GM12864 (cell line): Measurements from ENCODE around the gene EIF4G2.

ENCODE experiments used
- DNase-seq: peaks from one replicate; pipeline ENCODE4 v3.0.0-alpha.2; 2011; ENCODE audit warnings: low read depth
- H3K4me3 ChIP-seq: 2 replicates; pipeline ENCODE4 v1.5.1; 2011; ENCODE audit warnings: mild to moderate bottlenecking, low read depth, low read length, control low read depth
- TF ChIP-seq, protein P1 (sequence below): IDR thresholded peaks from 2 replicates; pipeline ENCODE4 v1.5.1; 2011; ENCODE audit warnings: low read depth, mild to moderate bottlenecking, moderate library complexity, low read length, control low read depth, inconsistent platforms; ENCODE audit errors: missing control alignments

The EIF4G2 gene

DNA sequence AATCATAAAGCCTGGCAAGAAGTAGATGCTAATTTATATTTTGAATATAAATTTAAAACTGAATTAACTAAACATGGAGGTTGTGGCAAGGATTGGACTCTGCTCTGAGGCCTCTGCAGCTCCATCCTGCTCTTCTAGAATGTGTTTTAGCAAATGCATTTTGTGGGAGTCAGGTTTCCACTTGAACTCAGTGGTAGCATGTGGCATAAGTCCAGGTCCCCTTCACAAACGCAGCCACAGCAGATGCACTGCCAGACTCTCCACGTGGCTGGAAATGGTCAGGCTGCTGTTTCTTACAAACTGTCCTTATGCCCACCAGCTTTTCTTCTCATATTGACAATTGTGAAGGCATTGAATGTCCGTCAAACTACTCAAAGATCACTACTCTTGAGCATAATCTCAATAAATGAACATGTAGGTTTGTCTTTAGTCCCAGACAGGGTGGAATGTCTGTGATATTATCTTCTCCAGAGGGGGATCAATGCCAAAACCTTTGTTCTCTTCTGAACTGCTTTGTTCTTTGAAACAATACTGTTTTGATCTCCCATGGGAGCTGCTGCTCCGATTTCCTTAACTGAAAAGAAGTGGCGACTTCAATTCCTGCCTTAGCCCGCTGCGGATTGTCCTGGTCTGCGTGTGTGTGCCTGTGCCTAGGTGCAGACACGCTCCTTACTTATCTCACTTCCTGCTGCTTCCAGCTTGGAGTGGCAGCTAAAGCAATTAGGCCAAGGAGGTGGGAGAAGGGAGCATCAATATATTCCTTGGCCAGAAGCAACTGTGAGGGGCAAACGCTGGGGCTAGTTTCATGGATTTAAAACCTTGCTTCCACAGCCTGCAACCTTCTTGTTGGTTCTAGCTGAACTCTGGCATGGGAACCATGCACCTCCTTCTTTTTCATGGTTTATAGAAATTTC lies 24.2 kb downstream of the EIF4G2 start:
- TF ChIP-seq, protein P1, sequence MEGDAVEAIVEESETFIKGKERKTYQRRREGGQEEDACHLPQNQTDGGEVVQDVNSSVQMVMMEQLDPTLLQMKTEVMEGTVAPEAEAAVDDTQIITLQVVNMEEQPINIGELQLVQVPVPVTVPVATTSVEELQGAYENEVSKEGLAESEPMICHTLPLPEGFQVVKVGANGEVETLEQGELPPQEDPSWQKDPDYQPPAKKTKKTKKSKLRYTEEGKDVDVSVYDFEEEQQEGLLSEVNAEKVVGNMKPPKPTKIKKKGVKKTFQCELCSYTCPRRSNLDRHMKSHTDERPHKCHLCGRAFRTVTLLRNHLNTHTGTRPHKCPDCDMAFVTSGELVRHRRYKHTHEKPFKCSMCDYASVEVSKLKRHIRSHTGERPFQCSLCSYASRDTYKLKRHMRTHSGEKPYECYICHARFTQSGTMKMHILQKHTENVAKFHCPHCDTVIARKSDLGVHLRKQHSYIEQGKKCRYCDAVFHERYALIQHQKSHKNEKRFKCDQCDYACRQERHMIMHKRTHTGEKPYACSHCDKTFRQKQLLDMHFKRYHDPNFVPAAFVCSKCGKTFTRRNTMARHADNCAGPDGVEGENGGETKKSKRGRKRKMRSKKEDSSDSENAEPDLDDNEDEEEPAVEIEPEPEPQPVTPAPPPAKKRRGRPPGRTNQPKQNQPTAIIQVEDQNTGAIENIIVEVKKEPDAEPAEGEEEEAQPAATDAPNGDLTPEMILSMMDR = no peak
- no peak overlapping the region for H3K4me3 ChIP-seq
- no peak for DNase-seq

DNA sequence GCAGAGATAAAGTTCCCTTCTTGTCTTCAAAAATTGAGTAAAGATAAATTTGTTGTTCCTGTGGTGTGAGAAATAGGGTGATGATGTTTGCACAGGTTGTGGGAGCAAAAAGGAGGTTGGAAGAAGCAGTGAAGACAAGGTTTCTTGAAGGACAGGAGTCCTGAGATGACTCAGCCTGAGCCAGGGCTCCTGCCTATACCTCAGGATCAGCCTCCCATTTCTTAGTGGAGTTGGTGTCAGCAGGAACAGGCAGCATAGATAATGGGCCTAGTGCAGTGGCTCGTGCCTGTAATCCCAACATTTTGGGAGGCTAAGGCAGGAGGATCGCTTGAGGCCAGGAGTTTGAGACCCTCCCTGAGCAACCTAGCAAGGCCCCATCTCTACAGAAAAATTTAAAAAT lies 28.7 kb downstream of the EIF4G2 start:
- TF ChIP-seq, protein P1 = no peak
- no peak overlapping the region for H3K4me3 ChIP-seq
- no peak for DNase-seq

DNA sequence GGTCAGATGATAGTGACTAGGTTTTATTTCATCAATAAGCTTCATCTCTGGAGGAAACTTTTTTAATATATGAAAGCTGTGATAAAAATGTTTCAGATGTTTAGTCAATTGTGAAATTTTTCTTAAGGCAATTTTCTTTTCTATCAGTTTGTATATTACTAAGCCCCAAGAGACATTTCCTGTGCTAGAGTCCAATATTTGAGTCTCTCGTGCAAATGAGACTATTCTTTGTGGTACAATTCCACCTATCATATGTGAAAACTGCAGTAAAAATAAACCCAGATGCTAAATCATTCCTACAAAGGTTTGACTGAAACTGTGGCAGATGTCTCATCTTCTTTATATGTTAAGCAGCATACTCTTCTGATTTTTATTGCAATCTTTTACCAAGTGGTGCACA lies 29.6 kb downstream of the EIF4G2 start:
- DNase-seq = no peak
- no peak overlapping the region for H3K4me3 ChIP-seq
- TF ChIP-seq, protein P1 = no peak

DNA sequence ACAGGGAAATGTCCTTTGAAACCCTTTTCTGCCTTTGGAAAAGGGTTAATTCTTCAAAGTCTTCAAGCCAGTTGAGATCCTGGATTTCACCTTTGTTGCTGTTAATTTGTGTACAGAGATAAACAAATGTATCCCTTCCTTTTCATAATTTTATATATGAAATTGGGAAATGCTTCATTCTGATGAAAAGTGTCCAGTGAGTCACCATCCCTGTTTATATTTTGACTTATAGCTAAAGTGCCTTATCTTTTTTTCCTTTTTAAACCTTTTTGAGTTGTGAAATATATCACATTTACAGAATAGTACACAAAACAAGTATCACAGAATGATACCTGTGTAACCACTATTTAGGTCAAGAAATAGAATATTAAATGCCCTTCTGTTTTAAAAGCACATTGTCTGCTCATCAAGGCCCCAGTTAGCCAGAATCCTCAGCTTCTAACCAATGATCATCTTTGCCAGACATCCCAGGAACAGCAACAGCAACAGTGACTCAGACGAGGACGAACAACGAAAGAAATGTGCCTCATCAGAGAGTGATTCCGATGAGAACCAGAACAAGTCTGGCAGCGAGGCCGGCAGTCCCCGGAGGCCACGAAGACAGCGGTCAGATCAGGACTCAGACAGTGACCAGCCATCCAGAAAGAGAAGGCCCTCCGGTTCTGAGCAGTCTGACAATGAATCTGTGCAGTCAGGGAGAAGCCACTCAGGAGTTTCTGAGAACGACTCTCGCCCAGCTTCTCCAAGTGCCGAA lies 30.3 kb downstream of the EIF4G2 start:
- DNase-seq = no peak
- H3K4me3 ChIP-seq = no peak overlapping the region

DNA sequence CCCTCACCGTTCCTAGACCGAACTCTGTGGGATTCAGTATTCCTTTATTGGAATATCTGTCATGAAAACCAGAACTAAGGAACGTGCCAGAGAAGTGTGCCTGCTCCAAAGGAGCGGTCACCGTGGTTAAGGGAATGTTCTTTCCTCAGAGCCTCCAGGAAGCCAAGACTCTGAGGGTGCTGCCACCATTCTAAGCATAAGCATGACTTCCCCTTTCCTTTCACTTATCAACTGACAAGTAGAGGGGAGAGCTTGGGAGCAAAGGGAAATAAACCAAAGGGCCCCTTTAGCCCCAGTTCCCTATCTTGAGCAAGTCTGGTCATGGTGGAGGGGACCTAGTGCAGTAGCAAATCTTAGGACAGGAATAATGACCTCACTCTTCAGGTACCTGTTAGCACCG lies 30.9 kb downstream of the EIF4G2 start:
- TF ChIP-seq, protein P1 = no peak
- no peak for DNase-seq
- no peak overlapping the region for H3K4me3 ChIP-seq

More for the DNA sequence above, 30.3 kb downstream of the EIF4G2 start:
- TF ChIP-seq, protein P1 = no peak

DNA sequence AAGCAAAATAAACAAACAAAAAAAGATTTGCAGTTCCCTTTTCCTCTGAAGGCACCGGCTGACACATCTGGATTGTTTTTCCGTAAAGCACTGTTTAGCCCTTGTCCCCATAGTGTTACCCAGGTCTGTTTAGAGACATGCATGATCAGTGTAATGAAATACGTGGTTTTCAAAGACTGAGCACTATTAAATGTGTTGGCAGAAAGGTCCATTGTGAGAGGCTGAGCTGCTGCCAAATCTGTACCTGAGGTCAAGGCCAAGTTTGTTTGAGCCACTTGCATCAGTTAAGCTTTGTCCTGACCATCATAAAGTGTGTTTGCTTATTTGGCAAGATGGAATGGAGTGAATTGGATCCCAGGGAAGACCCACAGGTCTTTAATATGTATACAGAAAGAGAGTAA lies 31.3 kb downstream of the EIF4G2 start:
- no peak overlapping the region for H3K4me3 ChIP-seq
- DNase-seq = no peak
- TF ChIP-seq, protein P1 = no peak
